Activated T-helper 9 cell treated with anti-CD3 and anti-CD28 coated beads, Interleukin-2, amount 50 U/mL, for 16 hours (primary cell): Measurements from ENCODE around the gene PDCD4.
"Not testable (repeated sequence)": the region's sequence is repeated elsewhere in the genome, so short reads cannot be mapped to it uniquely, and the experiment has no call there.

ENCODE experiments used
- DNase-seq: peaks from one replicate; pipeline ENCODE4 v3.0.0-alpha.2; 2020; ENCODE audit warnings: low read depth

PDCD4 gene

DNA sequence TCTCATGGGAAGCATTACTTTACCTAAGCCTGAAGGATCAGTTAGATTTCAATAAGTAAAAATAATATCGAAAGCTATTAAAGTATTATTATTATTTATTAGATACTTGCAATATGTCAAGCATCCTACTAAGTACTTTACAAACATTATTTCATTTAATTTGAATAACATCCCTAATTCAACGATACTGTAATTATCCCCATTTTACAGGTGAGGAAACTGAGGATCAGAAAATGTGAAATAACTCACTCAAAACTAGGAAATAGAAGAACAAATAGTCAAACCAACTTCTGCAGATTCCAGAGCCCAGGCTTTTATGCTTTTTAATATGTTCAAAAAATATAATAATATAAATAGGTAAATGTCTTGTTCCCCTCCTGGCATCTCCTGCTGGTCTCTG is 10.3 kb upstream of the PDCD4 start:
- DNase-seq: no peak

DNA sequence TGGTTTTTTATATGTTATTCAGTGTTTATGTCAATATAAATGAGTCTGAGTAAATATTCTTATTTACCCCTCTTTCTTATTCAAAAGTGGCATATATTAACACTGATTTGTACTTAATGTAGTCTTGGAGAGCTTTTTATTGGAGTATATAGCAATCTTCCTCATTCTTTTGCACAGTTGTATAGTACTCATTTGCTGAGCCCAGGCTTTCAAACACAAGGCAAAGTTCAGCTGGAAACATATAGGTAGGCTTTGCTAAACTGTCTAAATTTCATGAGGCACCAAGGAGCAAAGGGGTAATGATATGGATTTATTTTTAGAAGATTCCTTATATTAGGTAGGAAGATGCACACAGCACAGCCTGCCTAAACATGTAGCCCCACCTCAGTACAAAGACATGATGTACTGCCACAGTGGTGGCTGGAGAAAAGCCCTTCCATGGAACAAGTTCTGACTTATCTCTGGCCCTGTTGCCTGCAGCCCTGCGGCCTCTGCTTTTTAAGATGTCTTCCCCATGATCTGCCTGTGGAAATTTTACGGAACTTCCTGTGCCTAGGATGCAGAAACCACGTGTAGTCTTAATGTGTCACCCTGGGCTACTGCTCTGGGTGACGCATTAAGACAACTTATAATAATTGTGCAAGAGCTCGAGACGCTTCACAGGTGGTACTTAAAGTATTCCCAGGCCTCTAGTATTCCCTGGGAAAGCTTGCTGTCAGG is 9.6 kb upstream of the PDCD4 start:
- no peak for DNase-seq

DNA sequence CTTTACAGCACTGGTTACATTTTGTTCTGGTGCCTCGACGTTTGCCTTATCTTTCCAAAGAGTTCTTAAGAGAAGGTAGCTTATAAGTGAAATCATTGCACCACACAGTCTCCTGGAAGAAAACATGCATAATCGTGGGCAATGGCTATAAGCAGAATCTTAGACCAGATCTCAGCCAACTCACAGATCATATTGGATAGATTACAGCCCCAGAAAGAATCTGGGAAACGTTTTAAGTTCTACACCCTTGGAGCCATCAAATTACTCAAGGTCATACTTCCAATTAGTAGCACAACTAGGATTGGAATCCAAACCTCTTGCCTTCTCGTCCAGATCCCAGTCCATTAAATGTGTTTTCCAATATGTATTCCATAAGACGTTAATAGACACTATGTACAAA is 8.8 kb upstream of the PDCD4 start:
- DNase-seq: no peak

DNA sequence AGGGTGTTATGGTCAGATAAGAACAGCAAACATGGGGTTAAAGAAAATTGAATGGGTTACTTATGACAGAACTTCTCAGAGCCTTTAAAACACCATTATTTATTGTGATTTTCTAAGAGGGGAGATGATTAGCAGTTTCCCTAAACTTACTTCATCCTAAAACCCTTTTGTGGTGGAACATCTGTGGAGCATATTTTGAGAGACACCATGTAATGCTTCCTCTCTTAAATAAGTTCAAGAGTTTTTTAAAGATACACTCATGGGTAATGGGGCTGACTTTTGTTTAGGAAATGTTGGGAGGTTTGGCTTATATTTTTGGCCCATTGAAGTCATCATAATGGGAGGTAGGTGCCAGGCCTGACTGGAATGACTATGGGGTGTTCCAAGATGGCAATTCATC is 8.4 kb upstream of the PDCD4 start:
- DNase-seq: no peak

DNA sequence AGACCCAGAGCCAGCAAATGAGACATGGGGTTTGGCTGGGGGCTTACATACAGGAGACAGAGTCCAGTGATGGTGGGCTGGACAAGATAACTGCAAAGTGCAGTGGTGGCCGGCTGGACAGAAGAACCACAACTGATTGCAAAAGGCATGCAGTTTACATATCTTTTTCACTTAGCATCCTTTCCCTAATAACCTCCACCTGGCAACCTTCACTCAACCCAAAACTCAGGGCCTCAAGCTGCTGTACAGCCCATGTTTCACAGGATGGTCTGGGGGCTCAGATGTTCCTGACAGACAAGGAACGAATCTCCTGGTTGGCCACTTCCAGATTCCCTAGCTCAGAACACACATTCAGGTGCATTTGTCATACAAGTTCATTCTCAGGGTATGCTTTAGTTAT is 7.8 kb upstream of the PDCD4 start:
- no peak for DNase-seq

DNA sequence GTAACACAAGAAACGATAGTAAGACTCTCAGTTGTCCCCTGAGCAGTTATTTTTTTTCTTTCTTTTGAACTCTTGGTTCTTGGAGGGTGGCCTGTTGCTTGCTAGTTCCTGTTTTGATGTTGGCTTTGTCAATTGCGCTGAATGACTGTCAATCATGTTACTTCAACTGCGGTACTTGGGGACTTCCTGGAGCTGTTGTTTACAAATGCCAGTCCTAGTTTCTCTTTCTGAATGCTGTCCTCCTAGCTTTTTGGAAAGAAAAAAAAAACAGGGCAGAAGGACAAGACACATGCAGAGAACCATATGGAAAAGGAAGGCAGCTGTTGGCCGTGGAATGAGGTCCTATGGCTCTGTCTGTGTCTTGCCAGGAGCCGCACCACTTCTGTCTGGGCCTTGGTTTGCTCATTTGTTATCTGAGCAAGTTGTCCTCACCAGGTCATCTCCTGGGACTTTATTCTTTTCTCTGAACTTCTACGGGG is 7.0 kb upstream of the PDCD4 start:
- no peak for DNase-seq

DNA sequence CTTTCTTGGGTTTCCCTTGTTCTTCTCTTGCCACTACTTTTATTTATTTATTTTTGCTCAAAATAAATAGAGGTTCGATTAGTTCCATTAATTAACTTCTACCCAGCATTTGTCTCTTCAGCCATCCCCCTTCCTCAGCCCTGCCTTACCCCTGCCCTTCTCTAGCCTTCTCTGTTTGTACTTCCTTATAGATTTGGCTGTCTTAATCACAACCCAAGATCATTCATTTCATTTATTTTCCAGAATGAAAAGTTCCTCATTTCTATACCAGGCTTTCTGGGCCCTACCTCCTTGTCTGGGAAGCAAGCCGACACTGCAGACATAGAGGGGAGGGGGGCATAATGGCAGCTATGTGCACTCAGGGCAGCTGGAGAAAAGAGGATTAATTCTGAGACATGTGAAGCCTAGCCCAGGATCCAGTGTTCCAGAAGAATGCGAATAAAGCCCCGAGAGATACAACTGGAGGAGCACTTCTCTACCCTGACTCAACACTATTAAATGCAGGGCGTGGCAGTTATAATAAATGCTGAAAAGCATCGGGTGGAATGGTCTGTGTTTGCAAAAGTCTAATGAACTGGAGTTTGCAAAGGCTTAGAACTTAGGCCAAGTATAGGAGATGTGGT is 6.4 kb upstream of the PDCD4 start:
- no peak for DNase-seq

DNA sequence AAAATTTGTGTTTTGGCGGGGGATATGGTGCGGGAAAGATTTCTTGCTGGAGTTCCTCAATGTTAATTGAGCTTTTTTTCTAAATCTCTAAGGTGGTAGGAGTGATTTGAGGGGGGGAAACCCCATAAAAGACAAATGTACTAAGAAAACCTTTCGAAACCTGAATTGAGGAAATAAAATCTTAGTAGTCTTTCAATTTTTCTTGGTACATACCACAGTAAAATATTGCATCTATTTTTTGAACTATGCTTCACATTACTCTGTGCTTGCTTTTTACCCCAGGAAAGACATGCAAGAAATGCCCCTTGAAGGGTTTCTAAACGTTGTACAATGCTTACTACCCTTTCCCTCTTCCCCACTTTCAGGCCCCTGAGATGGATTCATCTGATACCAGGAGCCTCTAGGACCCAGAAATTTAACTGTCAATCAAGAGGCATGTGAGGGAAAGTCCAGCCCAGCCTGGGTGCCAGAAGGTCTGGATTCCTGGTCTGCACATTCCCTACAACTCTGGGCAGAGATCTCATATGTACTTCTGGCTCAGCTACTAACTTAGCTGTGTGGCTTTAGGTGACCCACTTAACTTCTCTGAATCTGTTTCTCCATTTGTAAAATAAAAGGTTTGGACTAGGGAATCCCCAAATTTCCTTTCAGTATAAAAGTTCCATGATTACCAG is 5.8 kb upstream of the PDCD4 start:
- DNase-seq: no peak

DNA sequence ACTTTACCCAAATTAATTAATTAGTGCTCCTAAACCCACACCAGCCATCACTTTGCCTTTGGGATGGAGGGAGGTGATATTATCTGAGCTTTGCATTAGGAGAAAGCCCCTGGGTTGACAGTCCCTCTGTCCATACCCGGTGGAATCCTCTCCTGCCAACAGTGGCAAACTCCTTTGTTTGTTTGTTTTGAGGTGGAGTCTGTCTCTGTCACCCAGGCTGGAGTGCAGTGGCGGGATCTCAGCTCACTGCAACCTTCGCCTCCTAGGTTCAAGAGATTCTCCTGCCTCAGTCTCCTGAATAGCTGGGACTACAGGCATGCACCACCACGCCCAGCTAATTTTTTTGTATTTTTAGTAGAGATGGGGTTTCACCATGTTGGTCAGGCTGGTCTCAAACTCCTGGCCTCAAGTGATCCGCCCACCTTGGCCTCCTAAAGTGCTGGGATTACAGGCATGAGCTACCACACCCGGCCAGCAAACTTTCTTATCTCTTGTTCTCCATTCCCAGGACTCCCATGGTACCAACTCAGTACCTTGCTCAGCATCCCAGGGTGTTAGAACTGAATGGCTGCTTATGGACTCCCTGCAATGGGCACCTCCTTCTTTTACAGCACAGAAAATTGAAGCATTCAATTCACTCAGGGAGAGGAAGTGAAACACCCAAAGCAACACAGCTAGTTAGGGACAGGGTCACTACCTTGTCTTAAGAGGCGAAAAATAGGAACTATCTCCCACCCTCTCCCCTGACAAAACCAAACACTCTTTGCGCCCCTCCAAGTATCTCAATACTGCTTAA is 4.5 kb upstream of the PDCD4 start:
- DNase-seq: not testable (repeated sequence)

DNA sequence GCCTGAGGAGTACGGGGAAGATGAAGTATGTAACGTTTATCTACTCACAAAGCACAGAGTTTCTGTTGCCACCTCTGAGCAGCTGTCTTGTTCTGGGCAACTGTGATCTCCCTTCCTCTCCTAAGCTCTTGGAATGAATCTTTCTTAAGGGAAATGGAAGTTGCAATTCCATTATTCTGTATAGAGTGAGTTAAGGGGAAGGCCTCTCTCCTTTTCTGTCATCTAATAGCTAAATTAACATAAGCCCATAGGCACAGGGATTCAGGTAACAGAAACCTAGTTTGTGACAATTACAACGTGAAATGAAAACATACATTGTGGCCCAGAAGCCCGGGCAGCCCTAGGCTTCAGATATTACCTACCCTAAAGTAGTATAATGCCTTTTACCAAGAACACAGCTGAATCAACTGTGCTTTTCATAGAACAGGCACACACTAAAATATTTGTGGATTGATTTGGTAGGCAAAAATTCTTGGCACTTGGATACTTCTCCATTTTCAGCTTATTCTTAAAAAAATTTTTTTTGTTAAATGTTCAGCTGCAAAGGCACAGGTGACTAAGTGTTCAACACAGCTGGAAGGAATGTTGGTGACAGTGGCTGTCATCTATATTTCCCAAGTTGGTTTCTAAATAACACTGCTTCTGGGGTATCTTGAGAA is 3.8 kb upstream of the PDCD4 start:
- DNase-seq: no peak

DNA sequence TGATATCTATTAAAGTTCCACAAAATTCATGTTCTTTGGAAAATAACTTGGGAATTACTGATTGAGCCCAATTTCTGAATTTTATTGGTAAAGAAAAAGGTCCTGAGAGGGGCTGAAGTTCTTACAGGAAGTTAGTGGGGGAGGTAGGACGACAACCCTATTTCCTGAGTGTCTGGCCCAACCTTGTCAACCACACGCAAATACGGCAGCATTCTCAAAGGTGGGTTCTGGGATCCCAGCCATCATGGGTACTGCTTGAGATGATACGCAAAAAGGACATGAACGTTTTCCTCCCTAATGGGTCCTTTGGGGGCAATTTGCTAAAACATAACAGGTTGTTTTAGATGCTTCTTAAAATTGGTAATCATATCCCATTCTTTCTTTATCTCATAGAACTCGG is 2.7 kb upstream of the PDCD4 start:
- DNase-seq: no peak

DNA sequence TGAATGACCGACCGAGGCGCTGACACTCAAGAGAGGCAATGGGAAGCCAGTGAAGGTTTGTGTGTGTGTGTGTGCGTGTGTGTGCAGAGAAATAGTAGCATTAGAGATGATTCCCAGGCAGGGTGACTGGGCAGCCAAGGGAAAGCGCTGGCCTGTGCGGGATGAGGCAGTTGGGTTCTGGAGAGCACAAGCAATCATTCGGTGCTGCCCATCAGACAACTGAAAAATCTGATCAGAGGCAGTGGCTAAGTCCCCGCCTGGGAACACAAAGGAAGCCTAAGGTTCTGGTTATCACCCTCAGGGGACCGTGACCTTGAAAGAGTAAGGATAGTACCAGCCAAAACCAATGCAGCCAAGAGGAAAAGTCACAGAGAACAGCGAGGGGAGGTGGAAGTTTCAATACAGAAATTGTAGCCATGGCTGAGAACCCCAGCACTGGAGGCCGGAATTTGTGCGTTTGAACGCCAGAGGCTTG is 868 bp upstream of the PDCD4 start:
- no peak for DNase-seq

DNA sequence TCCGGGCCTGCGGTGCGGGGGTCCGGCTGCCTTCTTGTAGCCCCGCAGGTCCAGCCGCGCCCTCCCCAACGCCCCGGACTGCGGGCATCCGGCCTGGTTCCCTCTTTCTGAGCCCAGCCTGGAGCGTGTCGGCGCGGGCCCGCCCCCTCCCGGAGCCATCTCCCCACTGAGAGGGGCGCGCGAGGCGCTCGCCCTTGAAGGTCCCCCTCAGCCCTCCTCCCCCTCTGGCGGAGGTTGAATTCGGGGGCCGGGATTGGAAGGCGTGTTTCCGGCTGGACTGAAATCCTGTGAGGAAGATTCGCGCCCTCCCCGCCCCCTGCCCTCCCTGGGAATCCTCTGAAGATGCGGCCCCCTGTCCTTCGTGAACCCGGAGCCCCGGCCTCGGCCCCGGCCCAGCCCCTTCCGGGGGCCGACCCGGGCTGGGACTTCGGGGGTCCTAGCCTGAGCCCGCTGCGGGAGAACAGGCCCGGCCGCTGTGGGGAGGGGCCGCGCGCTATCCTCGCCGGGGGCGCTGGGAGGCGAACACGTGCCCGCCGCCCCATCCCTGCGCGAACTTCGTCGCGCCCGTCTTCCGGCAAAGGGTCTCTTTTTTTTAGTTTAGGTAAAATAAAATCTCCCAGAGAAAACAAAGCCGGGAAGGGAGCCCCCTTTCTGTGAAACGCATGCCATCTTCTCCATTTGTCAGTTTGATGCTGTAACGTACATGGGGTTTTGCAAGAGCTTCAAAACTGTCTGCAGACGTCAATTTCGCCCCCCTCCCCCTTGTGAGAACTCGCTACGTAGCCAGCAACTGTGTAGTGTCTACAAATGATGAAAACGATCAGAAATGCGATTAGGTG is 636 bp downstream of the PDCD4 start:
- peak; percentile 61 for DNase-seq

DNA sequence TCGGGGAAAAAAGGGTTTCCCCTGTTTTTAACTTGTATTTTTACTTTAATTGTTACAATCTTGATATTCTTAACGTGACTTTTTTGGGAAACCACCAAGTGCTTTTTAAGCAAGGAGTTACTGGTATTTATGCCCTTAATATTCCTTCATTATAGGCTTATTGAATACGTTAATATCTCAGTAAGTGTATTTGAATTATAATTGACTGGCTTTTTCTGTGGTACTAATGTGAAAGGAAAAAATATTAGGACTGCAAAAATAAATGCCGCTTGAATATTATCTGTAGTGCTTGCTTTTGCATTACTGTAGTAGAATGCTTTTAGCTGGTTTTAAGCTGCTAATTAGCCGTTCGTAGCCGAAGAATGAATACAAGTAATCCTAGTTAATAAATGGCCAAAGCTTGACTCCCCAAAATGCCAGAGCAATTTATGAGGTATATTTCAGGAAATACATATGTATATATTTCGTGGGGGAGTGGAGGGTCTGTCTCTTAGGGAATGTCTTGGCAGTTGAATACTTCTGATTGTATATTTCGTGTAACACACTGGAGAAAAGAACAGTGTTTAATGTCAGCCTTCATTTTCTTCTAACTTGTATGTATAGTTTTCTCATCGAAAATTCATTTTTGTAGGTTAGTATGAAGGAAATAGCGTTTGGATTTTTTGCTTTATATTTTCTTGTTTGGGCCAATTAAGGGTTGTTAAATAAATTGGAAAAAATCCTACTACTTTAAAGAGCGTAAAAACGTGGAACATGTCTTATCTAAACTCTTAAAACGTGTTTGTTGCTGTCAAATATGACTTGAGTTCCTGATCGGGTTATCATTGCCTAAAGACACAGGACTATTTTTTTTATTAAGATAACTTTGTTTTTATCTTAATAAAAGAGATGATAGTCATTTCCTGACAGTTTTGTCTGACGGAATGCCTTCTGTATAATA is 1.5 kb downstream of the PDCD4 start:
- no peak for DNase-seq

DNA sequence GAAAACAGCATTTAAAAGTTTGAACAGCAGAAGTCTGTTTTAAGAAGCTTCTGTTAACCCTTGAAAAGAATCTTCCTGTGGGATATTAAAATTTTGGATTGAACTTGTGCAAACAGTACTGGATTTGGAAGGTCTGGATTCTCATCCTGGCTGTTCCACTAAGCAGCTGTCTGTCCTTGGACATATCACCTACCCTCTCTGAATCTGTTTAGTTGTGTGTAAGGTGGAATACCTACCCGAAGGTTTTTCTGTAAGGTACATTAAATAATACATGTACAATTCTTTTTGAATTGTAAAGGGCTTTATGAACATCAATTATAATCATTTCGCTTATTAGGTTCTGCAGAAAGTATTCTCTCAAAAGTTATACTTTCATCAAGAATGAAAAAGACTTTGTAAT is 2.2 kb downstream of the PDCD4 start:
- no peak for DNase-seq

DNA sequence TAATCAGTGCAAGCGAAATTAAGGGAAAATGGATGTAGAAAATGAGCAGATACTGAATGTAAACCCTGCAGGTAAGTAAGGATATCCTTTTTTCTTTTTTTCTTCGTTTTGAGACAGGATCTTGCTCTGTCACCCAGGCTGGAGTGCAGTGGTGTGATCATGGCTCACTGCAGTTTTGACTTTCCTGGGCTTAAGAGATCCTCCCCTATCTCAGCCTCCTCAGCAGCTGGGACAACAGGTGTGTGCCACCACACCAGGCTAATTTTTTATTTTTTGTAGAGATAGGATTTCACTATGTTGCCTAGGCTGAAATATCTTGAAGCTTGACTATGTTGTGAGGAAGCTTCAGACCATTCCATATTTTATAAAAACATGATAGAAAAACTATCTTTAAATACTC is 4.3 kb downstream of the PDCD4 start:
- DNase-seq: no peak

DNA sequence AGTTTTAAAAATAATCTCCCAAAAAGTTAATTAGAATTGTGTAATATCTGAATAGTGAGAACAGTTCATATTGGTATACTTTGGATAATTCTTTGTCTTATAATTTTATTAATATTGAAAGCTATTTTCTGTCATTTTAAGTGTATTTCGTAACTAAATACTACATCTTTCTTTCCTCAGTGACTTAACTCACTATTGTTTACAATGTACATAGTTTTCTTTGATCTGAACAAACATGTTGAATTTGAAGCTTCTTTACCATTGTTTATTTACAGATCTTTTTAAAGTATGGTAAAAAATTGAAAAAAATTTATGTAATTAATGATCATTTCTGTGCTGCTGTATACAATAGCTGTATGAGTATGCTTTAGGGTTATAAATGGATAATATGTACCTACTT is 5.1 kb downstream of the PDCD4 start:
- DNase-seq: no peak

DNA sequence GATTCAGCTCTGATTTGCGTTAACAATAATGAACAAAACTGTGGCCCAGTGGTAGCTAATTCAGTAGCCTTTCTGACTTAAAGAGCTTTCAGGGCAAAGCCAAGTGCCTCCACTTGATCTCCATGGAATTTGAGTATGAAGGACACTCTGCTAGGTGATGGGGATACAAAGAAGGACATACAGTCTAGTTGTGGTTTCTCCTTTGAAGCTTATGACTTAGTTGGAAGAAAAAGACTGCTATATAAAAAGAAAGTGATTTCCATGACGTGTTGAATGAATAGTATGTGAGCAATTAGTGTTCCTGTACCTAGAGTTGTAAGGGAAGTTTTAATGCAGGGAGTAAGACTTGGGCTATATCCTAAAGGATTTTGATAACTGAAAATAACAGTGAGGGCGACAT is 8.3 kb downstream of the PDCD4 start:
- no peak for DNase-seq

DNA sequence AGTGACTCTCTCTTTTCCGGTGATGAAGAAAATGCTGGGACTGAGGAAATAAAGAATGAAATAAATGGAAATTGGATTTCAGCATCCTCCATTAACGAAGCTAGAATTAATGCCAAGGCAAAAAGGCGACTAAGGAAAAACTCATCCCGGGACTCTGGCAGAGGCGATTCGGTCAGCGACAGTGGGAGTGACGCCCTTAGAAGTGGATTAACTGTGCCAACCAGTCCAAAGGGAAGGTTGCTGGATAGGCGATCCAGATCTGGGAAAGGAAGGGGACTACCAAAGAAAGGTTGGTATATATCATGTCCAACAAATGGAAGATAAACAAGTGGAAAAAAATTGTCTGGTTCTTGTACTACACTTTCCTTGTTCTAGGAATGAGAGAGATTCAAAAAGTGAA is 9.5 kb downstream of the PDCD4 start:
- DNase-seq: no peak

DNA sequence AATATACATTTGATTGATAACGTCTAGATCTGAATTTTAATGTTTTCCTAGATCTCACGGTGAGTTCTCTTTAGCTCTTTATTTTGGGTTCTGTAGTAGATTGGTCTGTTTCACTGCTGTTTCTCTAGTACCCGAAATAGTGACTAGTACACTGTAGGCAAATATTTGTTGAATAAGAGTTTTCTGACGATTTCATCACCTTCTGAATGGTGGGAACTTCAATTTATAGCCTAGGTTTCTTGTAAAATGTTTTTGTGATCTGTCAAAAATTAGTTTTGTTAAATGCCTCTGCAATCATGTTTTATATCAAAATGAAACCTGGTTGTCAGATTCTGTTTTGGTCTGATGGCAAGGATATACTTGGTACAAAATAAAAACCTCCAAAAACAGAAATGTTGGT is 10.2 kb downstream of the PDCD4 start:
- no peak for DNase-seq
